Prostate gland (tissue), 2 donors: Measurements from ENCODE around the gene PSME1.

Experiments
- POLR2A ChIP-seq: fragments of 450-650 bp; IDR thresholded peaks from one replicate; pipeline ENCODE4 v1.6.1; 2016; ENCODE audit warnings: antibody characterized with exemption, mild to moderate bottlenecking
- TF ChIP-seq, protein P1 (sequence below), 4 experiments: fragments of 200-600 bp in 2 of 4; fragments of 450-650 bp in 2 of 4; sonication (generic) in 2 of 4; IDR thresholded peaks; 1 replicate in 3 of 4; 2 replicates in 1 of 4; pipeline ENCODE4 v1.5.1; 2016 to 2019; ENCODE audit warnings: antibody characterized with exemption in 4 of 4, mild to moderate bottlenecking in 2 of 4, moderate library complexity in 2 of 4

DNA sequence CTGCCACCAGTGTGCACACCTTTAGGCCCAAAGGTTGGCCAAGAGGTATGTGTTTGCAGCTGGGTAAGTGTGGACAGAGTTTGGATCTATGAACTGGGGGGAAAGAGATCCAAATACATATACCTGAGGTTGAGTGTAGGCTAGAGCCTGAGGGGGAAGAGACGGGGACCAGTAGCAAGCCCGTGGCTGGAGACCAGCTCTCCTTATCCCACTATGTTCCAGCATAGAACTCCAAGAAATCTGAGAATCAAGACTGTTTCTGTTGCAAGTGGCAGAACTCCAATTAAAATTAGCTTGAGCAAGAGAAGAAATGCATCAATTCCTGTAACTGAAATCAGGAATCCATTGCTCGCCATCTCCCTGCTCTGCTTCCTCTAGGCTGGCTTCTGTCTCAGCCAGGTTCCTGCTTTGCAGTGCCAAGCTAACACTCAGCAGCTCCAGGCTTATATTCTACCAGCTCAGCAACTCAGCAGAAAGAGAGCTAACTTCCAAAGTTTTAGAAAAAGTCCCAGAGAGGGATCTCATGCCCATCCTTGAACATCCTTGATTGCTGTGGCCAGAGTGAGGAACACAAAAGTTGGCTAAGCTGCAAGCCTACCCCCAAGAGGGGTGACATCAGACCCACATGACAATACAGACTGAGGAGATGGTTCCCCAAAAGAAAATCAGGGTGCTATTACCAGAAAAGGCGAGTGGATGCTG, 43.3 kb upstream of the PSME1 start:
- TF ChIP-seq, protein P1, sequence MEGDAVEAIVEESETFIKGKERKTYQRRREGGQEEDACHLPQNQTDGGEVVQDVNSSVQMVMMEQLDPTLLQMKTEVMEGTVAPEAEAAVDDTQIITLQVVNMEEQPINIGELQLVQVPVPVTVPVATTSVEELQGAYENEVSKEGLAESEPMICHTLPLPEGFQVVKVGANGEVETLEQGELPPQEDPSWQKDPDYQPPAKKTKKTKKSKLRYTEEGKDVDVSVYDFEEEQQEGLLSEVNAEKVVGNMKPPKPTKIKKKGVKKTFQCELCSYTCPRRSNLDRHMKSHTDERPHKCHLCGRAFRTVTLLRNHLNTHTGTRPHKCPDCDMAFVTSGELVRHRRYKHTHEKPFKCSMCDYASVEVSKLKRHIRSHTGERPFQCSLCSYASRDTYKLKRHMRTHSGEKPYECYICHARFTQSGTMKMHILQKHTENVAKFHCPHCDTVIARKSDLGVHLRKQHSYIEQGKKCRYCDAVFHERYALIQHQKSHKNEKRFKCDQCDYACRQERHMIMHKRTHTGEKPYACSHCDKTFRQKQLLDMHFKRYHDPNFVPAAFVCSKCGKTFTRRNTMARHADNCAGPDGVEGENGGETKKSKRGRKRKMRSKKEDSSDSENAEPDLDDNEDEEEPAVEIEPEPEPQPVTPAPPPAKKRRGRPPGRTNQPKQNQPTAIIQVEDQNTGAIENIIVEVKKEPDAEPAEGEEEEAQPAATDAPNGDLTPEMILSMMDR (IDR thresholded peaks at IDR 0.05): no peak
- TF ChIP-seq POLR2A: no peak
